D721Med (cell line): ENCODE data around the gene RGS7.

Source experiments
- DNase-seq: peaks from one replicate; pipeline ENCODE4 v3.0.0; 2011; ENCODE audit warnings: low spot score; ENCODE audit not compliant: insufficient read length
- FAIRE-seq: peaks from 2 replicates; lab custom pipeline; 2011; peaks lifted over from hg19 to GRCh38; lab: Jason Lieb, UNC
- TF ChIP-seq, protein P1 (sequence below): IDR thresholded peaks from 2 replicates; pipeline ENCODE4 v1.5.1; 2012; ENCODE audit warnings: mild to moderate bottlenecking, control low read depth; ENCODE audit not compliant: insufficient read depth; ENCODE audit errors: missing control alignments

The RGS7 gene

GRCh38 chr1:240808381-240808780 is 548.6 kb downstream of the RGS7 start:
- TF ChIP-seq, protein P1, sequence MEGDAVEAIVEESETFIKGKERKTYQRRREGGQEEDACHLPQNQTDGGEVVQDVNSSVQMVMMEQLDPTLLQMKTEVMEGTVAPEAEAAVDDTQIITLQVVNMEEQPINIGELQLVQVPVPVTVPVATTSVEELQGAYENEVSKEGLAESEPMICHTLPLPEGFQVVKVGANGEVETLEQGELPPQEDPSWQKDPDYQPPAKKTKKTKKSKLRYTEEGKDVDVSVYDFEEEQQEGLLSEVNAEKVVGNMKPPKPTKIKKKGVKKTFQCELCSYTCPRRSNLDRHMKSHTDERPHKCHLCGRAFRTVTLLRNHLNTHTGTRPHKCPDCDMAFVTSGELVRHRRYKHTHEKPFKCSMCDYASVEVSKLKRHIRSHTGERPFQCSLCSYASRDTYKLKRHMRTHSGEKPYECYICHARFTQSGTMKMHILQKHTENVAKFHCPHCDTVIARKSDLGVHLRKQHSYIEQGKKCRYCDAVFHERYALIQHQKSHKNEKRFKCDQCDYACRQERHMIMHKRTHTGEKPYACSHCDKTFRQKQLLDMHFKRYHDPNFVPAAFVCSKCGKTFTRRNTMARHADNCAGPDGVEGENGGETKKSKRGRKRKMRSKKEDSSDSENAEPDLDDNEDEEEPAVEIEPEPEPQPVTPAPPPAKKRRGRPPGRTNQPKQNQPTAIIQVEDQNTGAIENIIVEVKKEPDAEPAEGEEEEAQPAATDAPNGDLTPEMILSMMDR: no peak
- no peak for FAIRE-seq

GRCh38 chr1:240806200-240806745 is 550.7 kb downstream of the RGS7 start:
- no peak for FAIRE-seq
- TF ChIP-seq, protein P1: no peak
- DNase-seq: no peak

More at GRCh38 chr1:240808381-240808780, 548.6 kb downstream of the RGS7 start:
- DNase-seq: no peak

DNA sequence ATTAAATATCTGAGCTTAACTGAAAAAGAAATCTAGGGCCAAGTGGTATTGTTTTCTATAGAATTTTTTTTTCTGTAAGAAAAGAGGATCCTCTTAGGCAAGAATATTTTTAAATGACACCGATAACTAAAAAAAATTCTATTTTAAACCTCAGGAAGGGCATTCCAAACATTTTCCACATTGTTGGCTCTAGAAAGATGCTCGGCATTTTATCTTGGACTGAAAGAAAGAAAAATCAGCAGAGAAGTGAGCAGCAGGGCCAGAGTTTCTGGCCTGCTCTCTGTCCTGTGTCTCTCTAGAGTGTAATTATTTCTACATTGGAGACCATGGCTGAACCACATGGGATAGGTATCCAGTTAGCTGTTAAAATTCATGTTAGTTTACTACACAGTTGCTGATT is 552.5 kb downstream of the RGS7 start:
- no peak for DNase-seq
- TF ChIP-seq, protein P1: no peak
- FAIRE-seq: peak; percentile 32

DNA sequence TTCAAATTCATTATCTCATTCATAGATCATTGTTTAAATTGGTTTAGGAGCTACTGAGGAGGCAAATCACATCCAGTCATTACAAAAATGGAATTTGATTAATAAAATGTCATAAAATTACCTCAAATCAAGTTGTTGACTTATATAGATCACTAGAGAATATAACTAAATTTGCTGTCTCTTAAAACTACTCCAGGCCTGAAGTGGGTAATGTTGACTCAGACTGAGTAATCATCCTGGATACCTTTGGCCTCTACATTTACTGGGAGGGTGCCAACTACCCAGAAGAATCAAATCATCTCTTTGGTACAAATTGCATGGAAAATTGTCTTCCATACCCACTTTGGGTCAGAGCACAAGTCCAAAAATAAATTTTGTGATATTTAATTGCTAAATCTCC is 553.9 kb downstream of the RGS7 start:
- no peak for DNase-seq
- FAIRE-seq: no peak
- TF ChIP-seq, protein P1: no peak

DNA sequence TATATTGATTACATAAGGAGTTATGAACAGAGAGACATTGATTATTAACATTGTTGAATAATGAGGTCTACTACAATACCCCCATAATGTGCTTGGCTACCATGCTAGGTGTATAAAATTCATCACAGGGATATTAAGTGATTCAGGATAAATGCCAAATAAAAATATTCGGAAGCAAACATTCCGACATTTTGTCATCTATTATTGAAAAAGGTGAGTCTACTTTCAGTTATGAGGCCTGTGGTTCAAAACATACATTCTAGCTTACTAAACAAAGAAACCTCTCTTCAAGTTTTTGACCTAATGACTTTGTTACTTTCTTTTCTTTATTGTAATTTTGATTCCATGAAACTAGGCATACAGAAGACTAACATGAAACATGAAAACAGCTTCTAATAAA is 554.7 kb downstream of the RGS7 start:
- no peak for DNase-seq
- no peak for FAIRE-seq
- TF ChIP-seq, protein P1: no peak

GRCh38 chr1:240801442-240801841 is 555.6 kb downstream of the RGS7 start:
- FAIRE-seq (no peak), DNase-seq (no peak)
- TF ChIP-seq, protein P1: no peak

GRCh38 chr1:240800291-240800690 is 556.7 kb downstream of the RGS7 start:
- TF ChIP-seq, protein P1: no peak
- FAIRE-seq (no peak), DNase-seq (no peak)
